Activated T-cell treated with anti-CD3 and anti-CD28 coated beads for 4 hours (primary cell): ENCODE measurements around the gene GRM5.

Source experiments
- DNase-seq: peaks from one replicate; pipeline ENCODE4 v3.0.0-alpha.2; 2020

Gene GRM5

GRCh38 chr11:88603091-88603867 lies 462.5 kb downstream of the GRM5 start:
- DNase-seq: no peak

GRCh38 chr11:88597387-88597786 lies 468.4 kb downstream of the GRM5 start:
- no peak for DNase-seq

- no peak for DNase-seq
These were observed 469.0 kb downstream of the GRM5 start for GRCh38 chr11:88596786-88597185.

- DNase-seq: no peak
These were observed 471.4 kb downstream of the GRM5 start for GRCh38 chr11:88594274-88594950.

DNA sequence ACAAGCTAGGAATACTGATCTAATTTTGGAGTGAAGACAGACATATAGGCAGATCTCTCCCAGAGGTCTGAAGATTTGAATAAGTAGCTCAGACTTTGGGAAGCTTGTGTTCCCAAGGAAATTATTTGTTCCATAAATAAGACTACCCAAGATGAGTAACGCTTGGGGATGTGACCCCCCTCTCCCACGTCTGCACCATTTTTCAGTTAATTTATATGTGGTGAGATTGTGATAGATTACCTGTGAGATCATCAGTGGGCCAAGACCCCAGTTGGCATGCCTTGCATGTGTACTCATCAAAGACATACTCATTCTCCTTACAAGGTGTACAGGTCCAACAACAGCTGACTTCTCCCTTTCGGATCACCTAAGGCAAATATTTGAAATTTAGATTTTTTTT lies 475.4 kb downstream of the GRM5 start:
- DNase-seq: no peak

DNA sequence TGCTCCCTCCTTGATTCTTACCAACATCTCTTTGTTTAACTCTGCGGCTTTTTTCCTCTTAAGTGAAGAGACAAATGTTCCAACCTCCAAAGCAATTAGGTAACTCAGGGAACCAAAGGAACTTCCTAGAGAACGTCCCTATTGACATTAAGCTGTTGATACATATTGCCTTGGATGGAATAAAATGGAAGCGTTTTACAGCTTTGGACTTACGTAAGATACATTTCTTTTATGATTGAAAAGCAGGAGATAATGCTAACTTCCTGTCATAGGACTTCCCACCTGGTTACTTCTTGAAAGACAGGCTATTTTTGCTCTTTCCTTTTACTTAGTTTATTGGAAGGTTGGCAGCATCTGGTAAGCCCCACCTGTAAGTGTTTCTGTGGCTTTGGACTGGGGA lies 482.5 kb downstream of the GRM5 start:
- DNase-seq: no peak

DNA sequence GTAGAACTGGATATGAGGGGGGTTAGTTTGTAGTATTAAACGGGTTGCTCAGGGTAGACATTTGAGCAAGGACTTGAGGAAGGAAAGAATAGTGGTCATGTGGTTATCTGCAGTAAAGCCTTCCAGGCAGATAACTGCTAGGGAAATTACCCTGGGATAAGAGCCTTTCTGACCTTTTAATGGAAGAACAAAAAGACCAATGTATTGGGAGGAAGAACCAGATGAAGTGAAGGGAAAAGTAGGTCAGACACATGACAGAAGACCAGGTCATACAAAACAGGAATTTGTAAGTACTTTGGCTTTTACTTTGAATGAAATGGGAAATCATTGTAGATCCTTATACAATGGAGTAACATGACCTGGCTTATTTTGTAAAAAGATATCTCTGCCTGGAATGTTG lies 486.3 kb downstream of the GRM5 start:
- DNase-seq: no peak

- no peak for DNase-seq
These were observed 489.0 kb downstream of the GRM5 start for GRCh38 chr11:88576741-88577140.

GRCh38 chr11:88575916-88576315 lies 489.9 kb downstream of the GRM5 start:
- DNase-seq: no peak

DNA sequence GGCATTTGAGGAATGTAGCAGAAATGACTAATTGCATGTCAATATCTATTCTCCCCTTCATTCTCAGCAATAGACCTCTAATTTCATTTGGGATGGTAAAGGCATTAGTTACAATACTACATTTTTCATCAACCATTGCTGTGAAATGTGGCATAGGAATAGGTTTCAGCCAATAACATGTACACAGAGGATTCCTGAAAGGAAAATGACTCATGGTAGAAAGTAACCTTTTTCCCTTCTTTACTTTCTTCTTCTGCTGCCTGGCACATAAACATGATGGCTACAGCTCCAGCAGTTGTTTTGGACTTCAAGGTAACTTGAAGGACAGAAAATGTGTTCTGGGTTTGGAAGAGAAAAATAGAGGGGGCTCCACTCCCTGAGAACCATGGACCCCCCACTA lies 496.4 kb downstream of the GRM5 start:
- DNase-seq: no peak

- no peak for DNase-seq
These were observed 510.0 kb downstream of the GRM5 start for GRCh38 chr11:88555829-88556202.

DNA sequence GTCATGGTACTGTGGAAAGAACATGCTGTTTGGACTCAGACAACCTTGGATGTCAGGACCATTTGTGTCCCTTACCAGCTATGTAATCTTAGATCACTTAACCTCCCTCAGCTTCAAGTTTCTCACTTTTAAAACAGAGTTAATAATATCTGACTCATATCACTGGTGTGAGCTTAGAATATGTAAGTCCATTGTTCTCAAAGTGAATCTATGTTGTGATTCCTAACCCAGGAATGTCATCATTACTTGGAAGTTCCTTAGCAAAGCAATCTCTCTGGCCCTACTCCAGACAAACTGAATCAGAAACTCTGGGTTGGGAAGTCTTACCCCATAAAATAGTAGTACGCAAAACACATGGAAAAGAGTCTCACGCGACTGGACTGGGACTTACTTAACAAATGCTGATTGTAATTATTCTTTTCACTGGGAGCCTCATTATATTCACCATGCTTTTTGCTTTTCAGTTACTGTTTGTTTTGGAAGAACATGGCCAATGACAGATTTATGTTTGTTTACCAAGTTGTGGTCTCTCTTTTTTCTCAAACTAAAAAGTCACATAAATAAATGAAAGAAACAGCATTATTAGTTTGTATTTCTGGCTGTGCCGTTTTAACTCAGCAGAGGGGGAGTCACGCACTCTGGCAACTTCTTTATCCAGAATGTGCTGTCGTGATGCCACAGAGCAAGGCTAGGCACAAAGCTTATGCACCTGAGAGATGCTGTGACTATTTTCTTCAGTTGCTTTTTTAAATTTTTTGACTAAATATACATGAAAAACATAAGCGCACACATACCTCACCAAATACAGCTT lies 510.6 kb downstream of the GRM5 start:
- no peak for DNase-seq

DNA sequence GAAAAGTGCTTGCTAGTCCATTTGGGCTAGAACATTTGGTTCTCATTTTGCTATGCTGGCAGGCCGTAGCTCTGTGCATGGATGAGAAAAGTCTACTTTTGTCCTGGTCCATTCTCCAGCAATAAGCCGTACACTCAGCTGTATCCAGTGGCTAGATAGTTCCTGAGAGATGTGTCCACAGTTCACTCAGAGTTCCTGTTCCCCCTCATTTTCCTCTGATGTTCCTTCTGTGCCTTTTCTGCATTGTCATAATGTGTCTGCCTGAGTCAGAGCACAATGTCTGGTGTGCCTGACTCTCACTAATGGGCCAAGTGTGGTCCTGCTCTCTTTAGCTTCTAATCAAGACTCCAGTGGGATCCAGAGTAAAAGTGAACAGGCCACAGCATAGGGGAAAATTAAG lies 512.6 kb downstream of the GRM5 start:
- no peak for DNase-seq

GRCh38 chr11:88552379-88553062 lies 513.3 kb downstream of the GRM5 start:
- DNase-seq: peak; percentile 20

DNA sequence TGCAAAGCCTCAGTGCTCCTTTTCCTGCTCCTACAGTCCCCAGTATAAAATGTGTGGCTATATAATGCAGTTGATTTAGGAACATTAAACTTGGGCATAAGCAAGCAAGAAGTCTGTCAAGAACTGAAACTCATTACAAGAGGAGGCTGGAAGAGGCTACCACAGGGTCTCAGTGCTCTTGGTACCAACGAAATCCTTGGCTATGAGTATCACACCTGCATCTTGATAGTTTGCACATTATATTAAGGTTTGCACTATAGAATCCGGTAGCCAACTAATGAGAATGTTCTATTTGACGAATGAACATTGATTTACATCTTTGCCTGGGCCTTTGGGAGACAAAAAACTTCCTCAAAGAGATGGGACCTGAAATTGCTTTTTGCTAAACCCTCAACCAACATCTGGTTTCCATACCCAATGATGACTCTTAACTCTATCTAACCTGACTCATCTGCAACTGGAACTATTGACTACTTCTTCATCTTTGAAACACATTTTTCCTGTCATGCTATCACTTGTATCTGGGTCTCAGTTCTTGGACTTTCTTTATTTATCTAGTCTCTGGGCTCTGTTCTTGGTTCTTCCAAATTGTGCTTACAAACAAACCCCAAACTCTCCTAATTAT lies 521.0 kb downstream of the GRM5 start:
- no peak for DNase-seq

DNA sequence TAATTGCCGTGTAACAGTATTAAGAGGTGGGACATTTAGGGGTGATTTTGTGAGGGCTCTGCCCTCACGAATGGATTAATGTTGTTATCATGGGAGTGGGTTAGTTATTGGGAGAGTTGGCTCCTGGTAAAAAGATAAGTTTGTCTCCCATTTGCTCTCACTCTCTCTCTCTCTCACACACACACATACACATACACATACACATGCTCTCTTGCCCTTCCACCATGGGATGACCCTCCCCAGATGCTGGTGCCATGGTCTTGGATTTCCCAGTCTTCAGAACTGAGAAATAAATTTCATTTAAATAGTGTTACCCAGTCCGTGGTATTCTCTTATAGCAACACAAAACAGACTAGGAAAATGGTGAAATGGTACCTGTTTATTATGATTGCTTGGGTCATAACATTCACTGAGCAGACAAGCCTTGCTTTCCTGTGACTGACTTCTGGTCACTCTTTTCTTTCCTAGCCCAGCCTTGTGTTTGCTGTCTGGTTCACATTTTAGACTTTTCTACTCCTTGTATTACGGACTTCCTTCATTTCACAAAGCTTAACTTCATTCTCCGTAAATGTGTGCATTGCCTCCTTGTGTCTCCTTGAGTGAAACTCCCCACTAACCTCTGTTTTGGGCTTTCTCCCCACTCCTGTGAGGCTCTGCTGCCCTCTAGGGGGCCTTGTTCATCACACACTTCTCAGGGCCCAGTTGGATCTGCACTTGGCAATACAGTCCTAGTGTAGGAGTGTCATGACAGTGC lies 521.7 kb downstream of the GRM5 start:
- peak; percentile 65 for DNase-seq

DNA sequence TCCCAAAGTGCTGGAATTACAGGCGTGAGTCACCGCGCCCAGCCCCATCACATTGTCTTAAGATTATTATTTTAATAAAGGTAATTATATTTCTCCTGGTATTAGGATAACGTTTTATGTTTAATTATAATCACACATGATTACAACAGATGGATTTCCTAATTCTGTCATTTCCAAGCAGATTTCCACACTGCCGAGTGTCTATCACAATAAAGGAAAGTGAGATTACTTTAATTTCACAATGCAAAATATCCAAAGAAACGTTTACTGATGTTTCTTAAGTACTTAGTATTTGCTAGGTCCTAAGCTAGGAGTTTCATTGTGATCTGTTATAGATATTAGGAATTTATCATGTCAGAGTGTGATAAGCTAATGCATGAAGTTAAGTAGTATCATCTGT lies 524.8 kb downstream of the GRM5 start:
- no peak for DNase-seq

GRCh38 chr11:88538098-88538497 lies 527.7 kb downstream of the GRM5 start:
- DNase-seq: no peak

DNA sequence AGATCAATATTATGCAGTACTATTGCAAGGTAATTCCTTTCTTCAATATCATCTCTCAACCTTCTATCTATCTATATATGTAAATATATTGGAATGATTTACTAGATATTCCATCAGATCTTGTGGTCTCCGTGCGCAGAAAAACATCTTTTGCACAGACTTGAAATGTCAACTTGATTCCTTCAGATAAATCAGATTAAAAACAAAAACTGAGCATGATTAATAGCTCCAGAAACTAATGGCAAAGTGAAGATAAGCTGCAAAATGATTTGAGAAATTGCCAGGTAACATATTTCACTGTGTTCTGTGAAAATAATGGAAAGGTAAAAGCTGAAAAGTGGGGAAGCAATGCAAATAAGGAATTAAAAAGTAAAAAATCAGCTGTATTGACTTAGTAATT lies 528.2 kb downstream of the GRM5 start:
- DNase-seq: no peak

DNA sequence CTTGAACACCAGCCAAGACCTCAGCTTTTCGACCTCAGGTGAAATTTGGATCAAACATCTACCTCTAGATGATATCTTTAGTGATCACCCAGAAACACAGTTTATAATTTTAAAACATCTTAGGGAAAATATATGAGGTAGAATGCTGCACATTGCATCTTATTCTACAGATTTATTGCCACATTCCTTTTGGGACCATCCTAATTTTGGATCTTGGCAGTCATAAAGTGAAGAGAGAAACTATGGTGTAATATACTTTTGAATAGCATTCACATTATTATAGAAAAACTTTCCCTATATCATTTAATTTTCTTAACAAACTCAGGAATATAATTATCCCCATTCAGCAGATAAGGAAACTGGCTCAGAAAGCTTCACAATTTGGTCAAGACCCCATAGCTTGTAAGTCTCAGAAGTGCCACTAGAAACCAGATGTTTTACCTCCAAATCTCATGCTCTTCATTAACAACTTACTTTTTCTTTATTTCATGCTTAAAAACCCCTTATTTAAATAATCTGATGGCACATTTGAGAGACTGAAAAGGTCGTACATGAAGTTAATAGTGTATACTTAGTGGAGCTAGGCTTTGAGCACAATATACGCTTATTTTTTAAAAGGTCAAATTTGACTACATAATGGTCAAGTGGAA lies 529.0 kb downstream of the GRM5 start:
- DNase-seq: no peak

DNA sequence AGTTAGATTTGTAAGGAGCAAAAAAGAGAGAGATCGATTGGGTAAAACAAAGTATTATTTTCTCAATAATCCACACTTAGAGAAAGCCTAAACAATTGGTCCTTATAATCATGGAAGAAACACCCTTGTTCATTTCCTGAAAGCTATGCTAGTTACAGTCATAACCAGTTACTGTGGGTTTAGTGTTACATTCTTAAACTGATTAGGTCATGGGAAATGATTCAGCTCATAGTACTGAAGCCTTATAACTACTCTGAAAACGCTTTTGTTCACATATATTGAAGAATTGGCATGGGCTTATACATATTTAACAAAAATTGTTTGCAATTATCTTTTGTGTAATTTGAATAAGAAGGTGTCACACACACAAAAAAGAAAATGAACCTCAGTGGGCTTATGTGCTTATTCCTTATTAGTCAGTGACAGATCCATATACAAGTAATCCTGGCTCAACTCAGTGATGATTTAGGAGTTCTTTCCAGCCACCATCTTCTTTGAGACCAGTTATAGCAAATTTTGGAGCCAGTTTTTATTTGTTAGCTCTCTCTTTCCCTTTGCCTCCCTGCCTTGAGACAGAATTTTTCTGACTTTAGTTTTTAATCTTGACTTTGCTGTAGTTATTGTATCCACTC lies 529.8 kb downstream of the GRM5 start:
- DNase-seq: no peak
